ENCODE results near the gene UBN2.

Gene UBN2

DNA sequence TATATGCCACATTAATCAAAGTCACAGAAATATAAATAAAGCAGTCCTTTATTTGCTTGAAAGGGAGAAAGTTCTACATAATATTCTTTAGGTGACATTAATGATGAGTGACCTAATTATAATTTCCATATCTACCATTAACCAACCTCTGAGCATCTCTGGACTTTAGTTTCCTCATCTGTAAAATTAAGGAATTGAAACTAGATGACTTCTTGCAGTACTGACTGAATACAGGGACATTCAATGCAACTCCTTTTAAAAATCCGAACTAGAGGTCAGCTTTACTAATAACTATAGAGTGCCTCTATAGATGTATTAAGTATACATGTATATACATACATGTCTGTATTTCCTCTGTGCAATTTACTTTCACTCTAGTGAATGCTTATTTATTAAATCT is 114.0 kb downstream of the UBN2 start:
- ATAC-seq, result no peak
- DNase-seq, result no peak

DNA sequence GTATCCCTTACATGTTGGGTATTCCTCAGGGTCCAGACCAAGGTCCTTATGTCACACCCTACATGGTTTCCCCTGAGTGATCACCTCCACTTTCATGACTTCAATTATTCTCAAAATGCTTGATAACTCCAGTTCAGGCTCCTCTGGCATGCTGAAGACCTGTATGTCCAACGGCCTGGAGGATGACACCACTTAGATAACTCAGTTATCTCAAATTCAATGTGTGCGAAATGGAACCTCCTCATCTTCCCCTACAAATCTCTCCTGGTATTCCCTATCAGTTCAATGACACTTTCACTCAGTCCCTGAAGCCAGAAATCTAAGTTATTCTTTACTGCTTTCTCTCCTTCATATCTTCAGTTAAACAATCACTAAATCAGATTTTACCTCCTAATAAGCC is 120.0 kb downstream of the UBN2 start:
- no peak for DNase-seq
- ATAC-seq, result no peak

GRCh38 chr7:139354729-139355128 is 123.7 kb downstream of the UBN2 start:
- no peak for ATAC-seq
- no peak for DNase-seq

DNA sequence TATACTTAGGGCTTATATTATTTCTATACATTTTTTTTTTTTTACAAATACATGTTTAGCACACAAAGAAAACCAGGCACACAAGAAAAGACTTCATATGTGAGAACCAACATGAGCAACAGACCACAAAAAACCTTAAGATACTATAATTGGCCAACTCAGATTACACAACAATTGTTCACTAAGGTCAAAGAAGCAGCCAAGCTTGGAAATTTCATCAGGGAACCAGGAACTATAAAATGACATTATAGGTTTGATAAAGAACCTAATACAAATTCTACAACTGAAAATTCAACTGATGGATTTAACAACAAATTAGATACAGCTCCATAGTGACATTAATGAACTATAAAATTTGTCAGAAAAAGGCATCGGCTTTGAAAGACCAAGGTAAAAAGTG is 124.3 kb downstream of the UBN2 start:
- DNase-seq (no peak), ATAC-seq (no peak)
